Measurements from ENCODE around the gene KIAA0232.

Gene KIAA0232

GRCh38 chr4:6765703-6766102, 16.8 kb upstream of the KIAA0232 start:
- H3K9me3 Mint-ChIP-seq, result no peaks in the 10 kb centered on the region
- no peaks in the 10 kb centered on the region for H3K27me3 Mint-ChIP-seq
- no peak overlapping the region for H3K27ac Mint-ChIP-seq
- DNase-seq, result no peak
- no peaks in the 10 kb centered on the region for H3K36me3 Mint-ChIP-seq (ENCODE audit: low read depth)
- no peak overlapping the region for H3K4me3 Mint-ChIP-seq
- peaks cover 18% of the 10 kb centered on the region for H3K4me1 Mint-ChIP-seq (ENCODE audit: low read depth)

GRCh38 chr4:6767386-6767747, 15.2 kb upstream of the KIAA0232 start:
- no peak for DNase-seq
- Mint-ChIP-seq H3K36me3 (ENCODE audit: low read depth) (no peaks in the 10 kb centered on the region), H3K27me3 (no peaks in the 10 kb centered on the region), H3K4me1 (ENCODE audit: low read depth) (peaks cover 15% of the 10 kb centered on the region), H3K9me3 (no peaks in the 10 kb centered on the region), H3K27ac (no peak overlapping the region), H3K4me3 (no peak overlapping the region)

- H3K27me3 Mint-ChIP-seq, result no peaks in the 10 kb centered on the region
- H3K27ac Mint-ChIP-seq, result no peak overlapping the region
- no peaks in the 10 kb centered on the region for H3K9me3 Mint-ChIP-seq
- peaks cover 15% of the 10 kb centered on the region for H3K4me1 Mint-ChIP-seq (ENCODE audit: low read depth)
- H3K4me3 Mint-ChIP-seq, result no peak overlapping the region
- H3K36me3 Mint-ChIP-seq (ENCODE audit: low read depth), result no peaks in the 10 kb centered on the region
- no peak for DNase-seq
Measured at GRCh38 chr4:6767748-6768538, 14.6 kb upstream of the KIAA0232 start.

- Mint-ChIP-seq H3K4me1 (ENCODE audit: low read depth) (peaks cover 15% of the 10 kb centered on the region), H3K27ac (no peak overlapping the region), H3K36me3 (ENCODE audit: low read depth) (no peaks in the 10 kb centered on the region), H3K4me3 (no peak overlapping the region), H3K9me3 (no peaks in the 10 kb centered on the region), H3K27me3 (no peaks in the 10 kb centered on the region)
- no peak for DNase-seq
Measured at GRCh38 chr4:6768539-6768905, 14.0 kb upstream of the KIAA0232 start.

- Mint-ChIP-seq H3K27ac (peak overlapping the region; percentile 10), H3K4me3 (no peak overlapping the region), H3K9me3 (no peaks in the 10 kb centered on the region), H3K36me3 (ENCODE audit: low read depth) (no peaks in the 10 kb centered on the region), H3K4me1 (ENCODE audit: low read depth) (peaks cover 15% of the 10 kb centered on the region), H3K27me3 (no peaks in the 10 kb centered on the region)
- DNase-seq, result no peak
Measured at GRCh38 chr4:6769233-6769988, 13.1 kb upstream of the KIAA0232 start.

GRCh38 chr4:6769989-6770420, 12.5 kb upstream of the KIAA0232 start:
- Mint-ChIP-seq H3K4me3 (no peak overlapping the region), H3K4me1 (ENCODE audit: low read depth) (peaks cover 15% of the 10 kb centered on the region), H3K36me3 (ENCODE audit: low read depth) (no peaks in the 10 kb centered on the region), H3K27me3 (no peaks in the 10 kb centered on the region), H3K9me3 (no peaks in the 10 kb centered on the region), H3K27ac (no peak overlapping the region)
- DNase-seq, result no peak

- H3K4me3 Mint-ChIP-seq, result no peak overlapping the region
Measured at GRCh38 chr4:6770581-6771228, 11.8 kb upstream of the KIAA0232 start.

GRCh38 chr4:6771229-6771671, 11.3 kb upstream of the KIAA0232 start:
- no peaks in the 10 kb centered on the region for H3K9me3 Mint-ChIP-seq
- no peak for DNase-seq
- no peak overlapping the region for H3K4me3 Mint-ChIP-seq
- H3K27ac Mint-ChIP-seq, result no peak overlapping the region
- H3K4me1 Mint-ChIP-seq (ENCODE audit: low read depth), result peaks cover 15% of the 10 kb centered on the region
- no peaks in the 10 kb centered on the region for H3K36me3 Mint-ChIP-seq (ENCODE audit: low read depth)
- no peaks in the 10 kb centered on the region for H3K27me3 Mint-ChIP-seq

More at GRCh38 chr4:6770581-6771228, 11.8 kb upstream of the KIAA0232 start:
- Mint-ChIP-seq H3K4me1 (ENCODE audit: low read depth) (peaks cover 15% of the 10 kb centered on the region), H3K9me3 (no peaks in the 10 kb centered on the region), H3K27me3 (no peaks in the 10 kb centered on the region), H3K27ac (peak overlapping the region; percentile 3), H3K36me3 (ENCODE audit: low read depth) (no peaks in the 10 kb centered on the region)
- no peak for DNase-seq

GRCh38 chr4:6772223-6772928, 10.2 kb upstream of the KIAA0232 start:
- Mint-ChIP-seq H3K27ac (no peak overlapping the region), H3K4me3 (no peak overlapping the region), H3K36me3 (ENCODE audit: low read depth) (no peaks in the 10 kb centered on the region), H3K4me1 (ENCODE audit: low read depth) (peaks cover 22% of the 10 kb centered on the region), H3K9me3 (no peaks in the 10 kb centered on the region), H3K27me3 (no peaks in the 10 kb centered on the region)
- DNase-seq, result no peak

- H3K4me3 Mint-ChIP-seq, result no peak overlapping the region
- no peaks in the 10 kb centered on the region for H3K36me3 Mint-ChIP-seq (ENCODE audit: low read depth)
- DNase-seq, result no peak
- H3K27ac Mint-ChIP-seq, result no peak overlapping the region
- H3K9me3 Mint-ChIP-seq, result no peaks in the 10 kb centered on the region
- H3K4me1 Mint-ChIP-seq (ENCODE audit: low read depth), result peaks cover 29% of the 10 kb centered on the region
- no peaks in the 10 kb centered on the region for H3K27me3 Mint-ChIP-seq
Measured at GRCh38 chr4:6773106-6773505, 9.4 kb upstream of the KIAA0232 start.

- no peak for DNase-seq
- Mint-ChIP-seq H3K4me1 (ENCODE audit: low read depth) (peaks cover 31% of the 10 kb centered on the region), H3K4me3 (no peak overlapping the region), H3K27ac (no peak overlapping the region), H3K36me3 (ENCODE audit: low read depth) (no peaks in the 10 kb centered on the region), H3K9me3 (no peaks in the 10 kb centered on the region), H3K27me3 (no peaks in the 10 kb centered on the region)
Measured at GRCh38 chr4:6773616-6774540, 8.6 kb upstream of the KIAA0232 start.

- no peak for DNase-seq
- Mint-ChIP-seq H3K27ac (no peak overlapping the region), H3K4me1 (ENCODE audit: low read depth) (peaks cover 34% of the 10 kb centered on the region), H3K36me3 (ENCODE audit: low read depth) (no peaks in the 10 kb centered on the region), H3K27me3 (no peaks in the 10 kb centered on the region), H3K4me3 (no peak overlapping the region), H3K9me3 (no peaks in the 10 kb centered on the region)
Measured at GRCh38 chr4:6775746-6776145, 6.8 kb upstream of the KIAA0232 start.

GRCh38 chr4:6776920-6777635, 5.4 kb upstream of the KIAA0232 start:
- Mint-ChIP-seq H3K4me1 (ENCODE audit: low read depth) (peaks cover 47% of the 10 kb centered on the region), H3K4me3 (peak overlapping the region; percentile 11), H3K9me3 (no peaks in the 10 kb centered on the region), H3K27me3 (no peaks in the 10 kb centered on the region), H3K36me3 (ENCODE audit: low read depth) (no peaks in the 10 kb centered on the region), H3K27ac (peak overlapping the region; percentile 90)
- no peak for DNase-seq
